Measurements from ENCODE around the gene TNRC18. TPM values are rescaled to one million over a fixed set of nuclear protein-coding genes. Genes with fewer than 3 reads are reported as not detected.
"Not testable (repeated sequence)": the region's sequence is repeated elsewhere in the genome, so short reads cannot be mapped to it uniquely, and the experiment has no call there.

Gene TNRC18
- total RNA-seq, 2 experiments from 2014 or later, result 39.4 to 48.6 TPM

GRCh38 chr7:5303591-5304505 is 119.8 kb downstream of the TNRC18 start:
- intact Hi-C loops (cut with DNase I, micrococcal nuclease), result no loop called here
- Mint-ChIP-seq H3K27ac (no peak overlapping the region), H3K4me3 (no peak overlapping the region), H3K36me3 (ENCODE audit: low read depth) (peaks cover 10% of the 10 kb centered on the region), H3K9me3 (ENCODE audit: low read depth) (no peaks in the 10 kb centered on the region), H3K4me1 (no peaks in the 10 kb centered on the region), H3K27me3 (no peaks in the 10 kb centered on the region)
- CTCF ChIA-PET, result no interaction called here
- DNase-seq (no peak), ATAC-seq (no peak)
- POLR2A ChIA-PET, result no interaction called here

GRCh38 chr7:5303061-5303460 is 120.6 kb downstream of the TNRC18 start:
- intact Hi-C loops (cut with DNase I, micrococcal nuclease), result no loop called here
- ChIA-PET CTCF (no interaction called here), POLR2A (no interaction called here)
- H3K9me3 Mint-ChIP-seq (ENCODE audit: low read depth), result no peaks in the 10 kb centered on the region
- no peak for ATAC-seq
- H3K27me3 Mint-ChIP-seq, result no peaks in the 10 kb centered on the region
- H3K4me1 Mint-ChIP-seq, result no peaks in the 10 kb centered on the region
- peaks cover 5% of the 10 kb centered on the region for H3K36me3 Mint-ChIP-seq (ENCODE audit: low read depth)
- no peak for DNase-seq
- no peak overlapping the region for H3K4me3 Mint-ChIP-seq
- no peak overlapping the region for H3K27ac Mint-ChIP-seq

- ATAC-seq (no peak), DNase-seq (no peak)
- intact Hi-C loops (cut with DNase I, micrococcal nuclease), result no loop called here
- no peak overlapping the region for H3K4me3 Mint-ChIP-seq
- no peak overlapping the region for H3K27ac Mint-ChIP-seq
- peaks cover 4% of the 10 kb centered on the region for H3K36me3 Mint-ChIP-seq (ENCODE audit: low read depth)
- ChIA-PET POLR2A (no interaction called here), CTCF (no interaction called here)
- H3K4me1 Mint-ChIP-seq, result no peaks in the 10 kb centered on the region
- no peaks in the 10 kb centered on the region for H3K27me3 Mint-ChIP-seq
- H3K9me3 Mint-ChIP-seq (ENCODE audit: low read depth), result no peaks in the 10 kb centered on the region
These were observed 121.1 kb downstream of the TNRC18 start for GRCh38 chr7:5302577-5302976.

GRCh38 chr7:5300366-5300765 is 123.3 kb downstream of the TNRC18 start:
- no peaks in the 10 kb centered on the region for H3K36me3 Mint-ChIP-seq (ENCODE audit: low read depth)
- H3K4me1 Mint-ChIP-seq, result peaks cover 11% of the 10 kb centered on the region
- ATAC-seq (no peak), DNase-seq (no peak)
- ChIA-PET POLR2A (no interaction called here), CTCF (no interaction called here)
- intact Hi-C loops (cut with DNase I, micrococcal nuclease), result no loop called here
- peaks cover 8% of the 10 kb centered on the region for H3K27me3 Mint-ChIP-seq
- no peak overlapping the region for H3K4me3 Mint-ChIP-seq
- no peak overlapping the region for H3K27ac Mint-ChIP-seq
- H3K9me3 Mint-ChIP-seq (ENCODE audit: low read depth), result peaks cover under 1% of the 10 kb centered on the region

GRCh38 chr7:5296611-5297226 is 126.9 kb downstream of the TNRC18 start:
- ChIA-PET POLR2A (no interaction called here), CTCF (interaction anchor here (1.2 kb wide), 1 partner anchor 57 kb away, joined by 3 read pairs; no protein-coding TSS in a partner anchor)
- Mint-ChIP-seq H3K27me3 (peaks cover 8% of the 10 kb centered on the region), H3K27ac (no peak overlapping the region), H3K36me3 (ENCODE audit: low read depth) (peaks cover 3% of the 10 kb centered on the region), H3K4me3 (peak overlapping the region; percentile 72), H3K4me1 (peaks cover 11% of the 10 kb centered on the region), H3K9me3 (ENCODE audit: low read depth) (peaks cover 10% of the 10 kb centered on the region)
- intact Hi-C loops (cut with DNase I, micrococcal nuclease), result loop anchor here in 1 of 2 experiments (1.0 kb wide), 1 partner anchor 106 kb away; the partner anchor contains the start of gene WIPI2
- DNase-seq (peak; percentile 87), ATAC-seq (peak; percentile 92)

- intact Hi-C loops (cut with DNase I, micrococcal nuclease), result loop anchor here in 1 of 2 experiments (1.0 kb wide), 1 partner anchor 106 kb away; the partner anchor contains the start of gene WIPI2
- Mint-ChIP-seq H3K27me3 (peaks cover 8% of the 10 kb centered on the region), H3K4me3 (peak overlapping the region; percentile 35), H3K36me3 (ENCODE audit: low read depth) (peaks cover 3% of the 10 kb centered on the region), H3K4me1 (peaks cover 11% of the 10 kb centered on the region), H3K27ac (no peak overlapping the region), H3K9me3 (ENCODE audit: low read depth) (peaks cover 10% of the 10 kb centered on the region)
- ChIA-PET POLR2A (no interaction called here), CTCF (interaction anchor here (1.2 kb wide), 1 partner anchor 56 kb away, joined by 3 read pairs; no protein-coding TSS in a partner anchor)
- DNase-seq, result peak; percentile 25
- ATAC-seq, result peak; percentile 6
These were observed 127.5 kb downstream of the TNRC18 start for GRCh38 chr7:5296015-5296610.

- peaks cover 10% of the 10 kb centered on the region for H3K9me3 Mint-ChIP-seq (ENCODE audit: low read depth)
- no peak overlapping the region for H3K27ac Mint-ChIP-seq
- H3K36me3 Mint-ChIP-seq (ENCODE audit: low read depth), result peaks cover 3% of the 10 kb centered on the region
- H3K4me3 Mint-ChIP-seq, result no peak overlapping the region
- ATAC-seq, result no peak
- H3K27me3 Mint-ChIP-seq, result peaks cover 8% of the 10 kb centered on the region
- intact Hi-C loops (cut with DNase I, micrococcal nuclease), result loop anchor here in 1 of 2 experiments (1.0 kb wide), 1 partner anchor 105 kb away; the partner anchor contains the start of gene WIPI2
- ChIA-PET POLR2A (no interaction called here), CTCF (no interaction called here)
- DNase-seq, result no peak
- peaks cover 11% of the 10 kb centered on the region for H3K4me1 Mint-ChIP-seq
These were observed 128.3 kb downstream of the TNRC18 start for GRCh38 chr7:5295039-5296014.

GRCh38 chr7:5294169-5294987 is 129.3 kb downstream of the TNRC18 start:
- intact Hi-C loops (cut with DNase I, micrococcal nuclease), result no loop called here
- H3K9me3 Mint-ChIP-seq (ENCODE audit: low read depth), result peaks cover 10% of the 10 kb centered on the region
- ATAC-seq, result no peak
- no peak overlapping the region for H3K4me3 Mint-ChIP-seq
- ChIA-PET CTCF (no interaction called here), POLR2A (no interaction called here)
- H3K27ac Mint-ChIP-seq, result no peak overlapping the region
- peaks cover 11% of the 10 kb centered on the region for H3K4me1 Mint-ChIP-seq
- H3K36me3 Mint-ChIP-seq (ENCODE audit: low read depth), result peaks cover 3% of the 10 kb centered on the region
- no peak for DNase-seq
- H3K27me3 Mint-ChIP-seq, result peaks cover 8% of the 10 kb centered on the region

- H3K4me3 Mint-ChIP-seq; H3K36me3 Mint-ChIP-seq (ENCODE audit: low read depth); ATAC-seq; POLR2A ChIA-PET; intact Hi-C loops (cut with DNase I, micrococcal nuclease); H3K9me3 Mint-ChIP-seq (ENCODE audit: low read depth); H3K27me3 Mint-ChIP-seq; DNase-seq; H3K4me1 Mint-ChIP-seq; CTCF ChIA-PET; H3K27ac Mint-ChIP-seq: not testable (repeated sequence)
These were observed 131.8 kb downstream of the TNRC18 start for GRCh38 chr7:5291711-5292335.

- Mint-ChIP-seq H3K27me3 (peaks cover 4% of the 10 kb centered on the region), H3K36me3 (ENCODE audit: low read depth) (peaks cover 3% of the 10 kb centered on the region), H3K27ac (no peak overlapping the region), H3K9me3 (ENCODE audit: low read depth) (peaks cover 10% of the 10 kb centered on the region), H3K4me3 (no peak overlapping the region), H3K4me1 (peaks cover 3% of the 10 kb centered on the region)
- ChIA-PET CTCF (no interaction called here), POLR2A (no interaction called here)
- intact Hi-C loops (cut with DNase I, micrococcal nuclease), result no loop called here
- DNase-seq (no peak), ATAC-seq (no peak)
These were observed 132.3 kb downstream of the TNRC18 start for GRCh38 chr7:5291301-5291700.

Measured in activated CD4-positive, alpha-beta T cell treated with anti-CD3 and anti-CD28 coated beads for 36 hours (primary cell).